GM19372 (cell line): ENCODE measurements around the gene BATF3.

ENCODE experiments used
- ATAC-seq: cut with Tn5 transposase; IDR thresholded peaks from one replicate; pipeline ENCODE4 v1.9.1; 2021; ENCODE audit warnings: mild to moderate bottlenecking, low read depth, moderate library complexity; ENCODE audit not compliant: unreplicated experiment

BATF3 gene

GRCh38 chr1:212686069-212686468, 13.6 kb downstream of the BATF3 start:
- ATAC-seq: no peak

GRCh38 chr1:212685429-212685828, 14.2 kb downstream of the BATF3 start:
- no peak for ATAC-seq

- no peak for ATAC-seq
These were observed 15.0 kb downstream of the BATF3 start for GRCh38 chr1:212684521-212685090.

GRCh38 chr1:212684076-212684475, 15.6 kb downstream of the BATF3 start:
- ATAC-seq: no peak

- peak; percentile 82 for ATAC-seq
These were observed 16.3 kb downstream of the BATF3 start for GRCh38 chr1:212683357-212683722.

GRCh38 chr1:212680680-212681389, 18.8 kb downstream of the BATF3 start:
- no peak for ATAC-seq

- peak; percentile 44 for ATAC-seq
These were observed 20.9 kb downstream of the BATF3 start for GRCh38 chr1:212678456-212679410.

- ATAC-seq: no peak
These were observed 22.1 kb downstream of the BATF3 start for GRCh38 chr1:212677573-212677972.

GRCh38 chr1:212677136-212677535, 22.5 kb downstream of the BATF3 start:
- no peak for ATAC-seq

GRCh38 chr1:212675675-212676074, 24.0 kb downstream of the BATF3 start:
- ATAC-seq: no peak

- no peak for ATAC-seq
These were observed 24.8 kb downstream of the BATF3 start for GRCh38 chr1:212674872-212675271.

- no peak for ATAC-seq
These were observed 28.2 kb downstream of the BATF3 start for GRCh38 chr1:212671342-212672031.

GRCh38 chr1:212670882-212671281, 28.8 kb downstream of the BATF3 start:
- no peak for ATAC-seq

- no peak for ATAC-seq
These were observed 29.3 kb downstream of the BATF3 start for GRCh38 chr1:212670301-212670700.

GRCh38 chr1:212669600-212669999, 30.0 kb downstream of the BATF3 start:
- no peak for ATAC-seq

GRCh38 chr1:212669102-212669501, 30.5 kb downstream of the BATF3 start:
- no peak for ATAC-seq

- no peak for ATAC-seq
These were observed 31.2 kb downstream of the BATF3 start for GRCh38 chr1:212668477-212668876.

- no peak for ATAC-seq
These were observed 32.2 kb downstream of the BATF3 start for GRCh38 chr1:212667223-212668139.

GRCh38 chr1:212666116-212666775, 33.4 kb downstream of the BATF3 start:
- ATAC-seq: no peak
